Neural progenitor cell (in vitro differentiated cells): ENCODE data around the gene LRRC51.

Source experiments
- CTCF ChIP-seq: fragments of 200-600 bp; sonication (generic); IDR thresholded peaks from 2 replicates; pipeline ENCODE4 v1.5.1; 2017; ENCODE audit warnings: antibody characterized with exemption, mild to moderate bottlenecking
- EZH2phosphoT487 ChIP-seq: fragments of 200-600 bp; sonication (generic); IDR thresholded peaks from 2 replicates; pipeline ENCODE4 v1.6.1; 2017; ENCODE audit warnings: antibody characterized with exemption

DNA sequence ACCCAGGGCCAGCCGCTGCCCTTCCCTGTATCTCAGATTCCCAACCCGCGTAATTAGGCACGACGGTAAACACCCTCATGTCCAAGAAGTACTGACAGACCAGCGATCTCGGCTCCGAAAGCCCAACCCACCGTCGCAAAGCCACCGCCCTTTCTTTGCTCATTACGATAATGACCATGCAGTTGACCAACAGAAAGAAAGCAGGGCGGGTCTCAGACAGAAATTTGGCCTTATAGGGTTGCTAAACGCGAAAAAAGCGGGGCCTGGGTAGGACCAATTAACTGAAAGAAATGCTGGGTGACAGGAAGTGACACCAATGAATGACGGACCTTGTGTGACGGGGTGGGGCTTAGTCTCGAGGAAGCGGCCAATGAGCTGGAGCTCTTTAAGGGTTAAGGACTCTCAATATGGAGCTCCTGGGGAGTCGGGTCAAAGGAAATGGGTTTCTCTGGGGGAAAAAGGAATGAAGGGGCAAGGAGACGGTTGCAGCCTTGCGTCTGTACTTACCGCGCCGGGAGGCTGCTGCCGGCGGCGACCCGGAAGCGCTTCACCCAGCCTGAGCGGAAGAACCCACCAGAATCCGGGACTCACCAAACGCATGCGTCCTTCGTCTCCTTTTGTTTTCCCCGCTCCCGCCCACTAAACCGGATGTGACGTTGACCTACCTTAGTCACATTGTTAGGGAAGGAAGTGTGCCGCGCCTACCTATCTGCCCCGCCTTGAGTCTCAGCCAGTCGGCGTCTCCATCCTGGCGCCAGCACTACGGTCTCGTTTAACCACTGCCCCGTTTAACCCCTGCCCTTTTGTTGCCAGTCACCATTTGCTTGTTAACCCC is 31.7 kb downstream of the LRRC51 start, which contains the start of gene ANAPC15:
- TF ChIP-seq CTCF: no peak
- TF ChIP-seq EZH2phosphoT487: no peak
